ENCODE measurements around the gene GUCY2D.
A peak's percentile ranks its signal among the peaks of the same experiment; 100 is the strongest.

Gene GUCY2D

GRCh38 chr17:8056976-8057625 lies 54.7 kb downstream of the GUCY2D start:
- TF ChIP-seq CTCF (IDR thresholded peaks at IDR 0.05) = no peak

GRCh38 chr17:8057691-8058114 lies 55.3 kb downstream of the GUCY2D start:
- no peak; the same call in 1 of the 2 replicates for TF ChIP-seq CTCF (IDR thresholded peaks at IDR 0.05)

GRCh38 chr17:8059131-8059530 lies 56.7 kb downstream of the GUCY2D start:
- no peak for TF ChIP-seq CTCF (IDR thresholded peaks at IDR 0.05)

- peak; percentile 62 for TF ChIP-seq CTCF (IDR thresholded peaks at IDR 0.05)
These were observed 57.9 kb downstream of the GUCY2D start for GRCh38 chr17:8060274-8060673.

- TF ChIP-seq CTCF (IDR thresholded peaks at IDR 0.05) = no peak
These were observed 60.0 kb downstream of the GUCY2D start for GRCh38 chr17:8062435-8062806.

GRCh38 chr17:8062807-8063483 lies 60.5 kb downstream of the GUCY2D start:
- TF ChIP-seq CTCF (IDR thresholded peaks at IDR 0.05) = no peak

GRCh38 chr17:8063761-8064534 lies 61.5 kb downstream of the GUCY2D start:
- no peak for TF ChIP-seq CTCF (IDR thresholded peaks at IDR 0.05)

Measured in LNCAP (cell line).